Neuronal stem cell (in vitro differentiated cells): ENCODE measurements around the gene TSHZ2. TPM values are rescaled to one million over a fixed set of nuclear protein-coding genes. Genes with fewer than 3 reads are reported as not detected.

ENCODE experiments used
- DNase-seq: peaks from one replicate; pipeline ENCODE4 v3.0.0-alpha.2; 2013; ENCODE audit warnings: low spot score
- H2AFZ ChIP-seq: one replicate; pipeline ENCODE4 v1.6.1; 2013; ENCODE audit warnings: mild to moderate bottlenecking, low read length, inconsistent platforms
- H2AK5ac ChIP-seq: 2 replicates; pipeline ENCODE4 v1.6.1; 2013; ENCODE audit warnings: low read depth, mild to moderate bottlenecking, inconsistent platforms, low read length, moderate library complexity, mixed read lengths
- H2BK120ac ChIP-seq: 2 replicates; pipeline ENCODE4 v1.6.1; 2013; ENCODE audit warnings: low read depth, mild to moderate bottlenecking, inconsistent platforms, low read length, moderate library complexity, mixed read lengths
- H2BK12ac ChIP-seq: one replicate; pipeline ENCODE4 v1.6.1; 2013; ENCODE audit warnings: low read length, inconsistent platforms
- H2BK15ac ChIP-seq: 2 replicates; pipeline ENCODE4 v1.6.1; 2013; ENCODE audit warnings: mild to moderate bottlenecking, low read length, inconsistent platforms, mixed read lengths
- H2BK5ac ChIP-seq: one replicate; pipeline ENCODE4 v1.6.1; 2013; ENCODE audit warnings: inconsistent platforms, mild to moderate bottlenecking, low read length, moderate library complexity
- H3K14ac ChIP-seq: one replicate; pipeline ENCODE4 v1.6.1; 2013; ENCODE audit warnings: low read length, inconsistent platforms
- H3K18ac ChIP-seq: 2 replicates; pipeline ENCODE4 v1.6.1; 2013; ENCODE audit warnings: low read length, inconsistent platforms
- H3K23ac ChIP-seq: 2 replicates; pipeline ENCODE4 v1.6.1; 2013; ENCODE audit warnings: low read depth, mild to moderate bottlenecking, mixed read lengths, low read length, inconsistent platforms; ENCODE audit not compliant: poor library complexity
- H3K27ac ChIP-seq: replicated peaks from 3 replicates; pipeline ENCODE4 v1.5.1; 2013; ENCODE audit warnings: low read length, inconsistent platforms
- H3K27me3 ChIP-seq, 3 experiments: 2 replicates each; pipeline ENCODE4 v1.6.1; 2013; ENCODE audit warnings: low read length in 3 of 3, mild to moderate bottlenecking in 2 of 3, inconsistent platforms in 1 of 3, low read depth in 1 of 3, mixed read lengths in 1 of 3, moderate library complexity in 1 of 3; ENCODE audit not compliant: control insufficient read depth in 3 of 3, insufficient read depth in 3 of 3
- H3K36me3 ChIP-seq, 2 donors: replicated peaks in 1 of 2; 2 replicates each; pipeline ENCODE4 v1.6.1; 2013; ENCODE audit warnings: low read length in 2 of 2; ENCODE audit not compliant: control insufficient read depth in 2 of 2, insufficient read depth in 2 of 2
- H3K4ac ChIP-seq: 2 replicates; pipeline ENCODE4 v1.6.1; 2013; ENCODE audit warnings: inconsistent platforms, mild to moderate bottlenecking, low read length, moderate library complexity
- H3K4me1 ChIP-seq, 2 donors: 1 replicate in 1 of 2; 2 replicates in 1 of 2; pipeline ENCODE4 v1.6.1; 2013; ENCODE audit warnings: low read length in 2 of 2, low read depth in 1 of 2; ENCODE audit not compliant: control insufficient read depth in 2 of 2, insufficient read depth in 1 of 2
- H3K4me2 ChIP-seq: one replicate; pipeline ENCODE4 v1.6.1; 2013; ENCODE audit warnings: mild to moderate bottlenecking, low read length, inconsistent platforms; ENCODE audit not compliant: insufficient read depth, poor library complexity, severe bottlenecking
- H3K4me3 ChIP-seq, 2 donors: 2 replicates each; pipeline ENCODE4 v1.5.1; 2013; ENCODE audit warnings: low read length in 2 of 2, mild to moderate bottlenecking in 2 of 2, inconsistent platforms in 1 of 2, moderate library complexity in 1 of 2
- H3K79me1 ChIP-seq: one replicate; pipeline ENCODE4 v1.6.1; 2013; ENCODE audit warnings: low read depth, mild to moderate bottlenecking, inconsistent platforms, low read length, moderate library complexity
- H3K9ac ChIP-seq: one replicate; pipeline ENCODE4 v1.6.1; 2013; ENCODE audit warnings: mild to moderate bottlenecking, low read depth, low read length, inconsistent platforms; ENCODE audit not compliant: poor library complexity
- H3K9me3 ChIP-seq, 2 donors: replicated peaks in 1 of 2; 2 replicates each; pipeline versions ENCODE3 to v1.6.1; 2013; ENCODE audit warnings: low read length in 2 of 2, mild to moderate bottlenecking in 2 of 2, inconsistent platforms in 1 of 2, low read depth in 1 of 2, mixed read lengths in 1 of 2, moderate library complexity in 1 of 2; ENCODE audit not compliant: control insufficient read depth in 2 of 2, insufficient read depth in 1 of 2
- H4K8ac ChIP-seq: one replicate; pipeline ENCODE4 v1.6.1; 2013; ENCODE audit warnings: low read depth, mild to moderate bottlenecking, inconsistent platforms, low read length, moderate library complexity
- H4K91ac ChIP-seq: one replicate; pipeline ENCODE4 v1.6.1; 2013; ENCODE audit warnings: low read length, low read depth, mild to moderate bottlenecking, inconsistent platforms; ENCODE audit not compliant: poor library complexity
- WGBS, 2 donors: extraction: QIAGEN DNeasy Blood & Tissue Kit; methylation state at CpG; one replicate each; pipeline ENCODE4 v1.1.7; 2013; ENCODE audit warnings: missing lambda C conversion rate in 2 of 2, mixed read lengths in 1 of 2; ENCODE audit not compliant: insufficient read length in 2 of 2, insufficient replicate concordance in 1 of 2; ENCODE audit errors: extremely low coverage in 2 of 2; 5-methylcytosine and 5-hydroxymethylcytosine counted together
- polyA plus RNA-seq, 2 experiments: library from polyadenylated mRNA; stranded (reverse); fragments of 200-250 nt; gene quantifications; one replicate each; pipeline ENCODE4 v1.2.3, GENCODE V29; 2013

The TSHZ2 gene
- polyA plus RNA-seq (2013, experiment 1 of 2) = 10.3 TPM
- 10.9 TPM for polyA plus RNA-seq (2013, experiment 2 of 2)

DNA sequence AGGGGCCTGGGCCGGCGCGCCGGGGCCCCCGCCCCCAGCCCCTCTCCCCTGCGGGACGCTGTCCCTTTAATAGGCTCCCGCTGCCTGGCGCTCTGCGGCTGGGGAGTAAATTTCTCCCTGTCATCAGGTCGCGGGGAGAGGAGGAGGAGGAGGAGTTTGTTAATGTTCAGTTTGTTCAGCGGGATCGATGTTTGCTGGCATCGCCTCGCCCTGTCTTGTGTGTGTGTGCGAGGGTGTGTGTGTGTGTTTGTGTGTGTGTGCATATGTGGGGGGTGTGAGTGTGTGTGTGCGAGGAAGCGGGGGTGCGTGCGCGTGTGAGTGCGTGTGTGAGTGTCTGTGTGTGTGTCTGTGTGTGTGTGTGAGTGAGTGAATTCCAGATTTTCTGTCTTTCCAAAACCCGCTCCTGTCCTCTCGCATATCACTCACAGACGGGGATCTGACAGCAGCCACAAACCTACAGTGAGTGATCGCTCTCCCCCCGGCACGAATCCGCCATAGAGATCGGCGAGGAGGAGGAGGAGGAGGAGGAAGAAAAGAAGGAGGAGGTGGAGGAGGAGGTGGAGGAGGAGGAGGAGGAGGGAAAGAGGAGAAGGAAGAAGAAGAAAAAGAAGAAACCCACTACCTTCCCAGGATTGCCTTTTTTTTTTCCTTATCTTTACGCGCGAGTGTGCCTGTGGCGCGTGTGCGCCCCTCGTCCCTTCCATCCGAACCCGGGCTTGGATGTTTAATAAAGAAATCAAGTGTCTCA is at the start of gene TSHZ2:
Gene TSHZ2 (plus strand): TSS at position 169 of the 748 bp plus-strand sequence. CDS start 936 bp downstream, outside the sequence.
- Histone ChIP-seq H3K27me3 (peaks cover 0 to 12% (median 0%) of the 10 kb centered on the region in 3 experiments), H4K8ac (no peak within 1 kb of the TSS), H3K9me3 (no peaks in the 10 kb centered on the region), H2BK12ac (no peak within 1 kb of the TSS), H3K4ac (no peak within 1 kb of the TSS), H3K9ac (peak within 1 kb of the TSS; percentile 95), H2BK5ac (peak within 1 kb of the TSS; percentile 93), H3K23ac (peak within 1 kb of the TSS; percentile 57), H3K79me1 (no peaks in the 10 kb centered on the region), H2AFZ (peak within 1 kb of the TSS; percentile 73), H3K4me2 (peak within 1 kb of the TSS; percentile 82), H3K18ac (peak within 1 kb of the TSS; percentile 92), H2AK5ac (peak within 1 kb of the TSS; percentile 46), H3K14ac (no peak within 1 kb of the TSS), H3K4me3 (peak within 1 kb of the TSS; percentile 56 to 93), H2BK15ac (peak within 1 kb of the TSS; percentile 18), H3K4me1 (peaks cover 0 to 9% of the 10 kb centered on the region in 2 donors), H3K36me3 (no peaks in the 10 kb centered on the region), H2BK120ac (no peak within 1 kb of the TSS), H3K27ac (peak within 1 kb of the TSS; percentile 52), H4K91ac (peak within 1 kb of the TSS; percentile 7)
- no peak for DNase-seq
- no CpG with 5 or more reads among the region's 41 CpGs for WGBS, 2 donors

- Histone ChIP-seq H3K14ac (no peak overlapping the region), H3K23ac (no peak overlapping the region), H3K4me3 (no peak overlapping the region), H3K27me3 (no peaks in the 10 kb centered on the region), H4K8ac (no peak overlapping the region), H2BK12ac (no peak overlapping the region), H3K9ac (no peak overlapping the region), H3K9me3 (no peaks in the 10 kb centered on the region), H3K18ac (no peak overlapping the region), H3K4me2 (no peak overlapping the region), H3K4ac (no peak overlapping the region), H3K79me1 (no peaks in the 10 kb centered on the region), H2BK5ac (no peak overlapping the region), H3K36me3 (no peaks in the 10 kb centered on the region), H2BK15ac (no peak overlapping the region), H2AK5ac (no peak overlapping the region), H3K4me1 (peaks cover 8 to 14% of the 10 kb centered on the region in 2 donors), H2BK120ac (no peak overlapping the region), H2AFZ (no peak overlapping the region), H3K27ac (peak overlapping the region; percentile 21), H4K91ac (no peak overlapping the region)
- peak; percentile 9 for DNase-seq
- WGBS, 2 donors = no CpG with 5 or more reads among the region's 2 CpGs
These were observed 49.7 kb upstream of the TSHZ2 start for GRCh38 chr20:52922436-52922835.

GRCh38 chr20:52923123-52923937 is 48.8 kb upstream of the TSHZ2 start:
- Histone ChIP-seq H2AFZ (peak overlapping the region; percentile 62), H2AK5ac (no peak overlapping the region), H3K18ac (no peak overlapping the region), H3K4me2 (no peak overlapping the region), H4K91ac (no peak overlapping the region), H3K27ac (peak overlapping the region; percentile 74), H2BK120ac (no peak overlapping the region), H3K14ac (no peak overlapping the region), H3K4me3 (no peak overlapping the region), H2BK15ac (no peak overlapping the region), H3K79me1 (no peaks in the 10 kb centered on the region), H3K36me3 (no peaks in the 10 kb centered on the region), H3K9me3 (peaks cover 0 to under 1% of the 10 kb centered on the region in 2 donors), H3K27me3 (no peaks in the 10 kb centered on the region), H3K4me1 (peaks cover 8 to 14% of the 10 kb centered on the region in 2 donors), H3K23ac (no peak overlapping the region), H2BK5ac (no peak overlapping the region), H3K4ac (no peak overlapping the region), H2BK12ac (no peak overlapping the region), H4K8ac (no peak overlapping the region), H3K9ac (no peak overlapping the region)
- no CpG with 5 or more reads among the region's 8 CpGs for WGBS, 2 donors
- peak; percentile 76 for DNase-seq
